ENCODE data around the gene RAD51B.

Gene RAD51B

DNA sequence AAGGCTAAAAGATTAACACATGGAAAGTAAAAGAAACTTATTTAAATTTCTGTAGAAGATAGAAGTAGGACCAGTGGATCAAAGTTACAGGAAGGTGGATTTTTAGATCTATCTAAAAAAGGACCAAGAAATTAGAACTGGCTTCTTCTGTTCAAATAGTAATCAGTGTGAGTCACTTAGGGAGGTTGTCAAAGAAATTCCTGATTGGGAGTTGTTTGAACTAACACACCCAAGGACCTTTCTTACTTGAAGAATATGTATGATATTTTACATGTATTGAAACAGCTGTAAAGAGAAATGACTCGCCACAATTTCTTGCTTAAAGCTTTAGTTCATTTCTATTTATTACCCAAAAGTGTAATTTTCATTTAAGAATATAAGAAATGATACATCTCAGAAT lies 256.9 kb downstream of the RAD51B start:
- TF ChIP-seq, protein P1, sequence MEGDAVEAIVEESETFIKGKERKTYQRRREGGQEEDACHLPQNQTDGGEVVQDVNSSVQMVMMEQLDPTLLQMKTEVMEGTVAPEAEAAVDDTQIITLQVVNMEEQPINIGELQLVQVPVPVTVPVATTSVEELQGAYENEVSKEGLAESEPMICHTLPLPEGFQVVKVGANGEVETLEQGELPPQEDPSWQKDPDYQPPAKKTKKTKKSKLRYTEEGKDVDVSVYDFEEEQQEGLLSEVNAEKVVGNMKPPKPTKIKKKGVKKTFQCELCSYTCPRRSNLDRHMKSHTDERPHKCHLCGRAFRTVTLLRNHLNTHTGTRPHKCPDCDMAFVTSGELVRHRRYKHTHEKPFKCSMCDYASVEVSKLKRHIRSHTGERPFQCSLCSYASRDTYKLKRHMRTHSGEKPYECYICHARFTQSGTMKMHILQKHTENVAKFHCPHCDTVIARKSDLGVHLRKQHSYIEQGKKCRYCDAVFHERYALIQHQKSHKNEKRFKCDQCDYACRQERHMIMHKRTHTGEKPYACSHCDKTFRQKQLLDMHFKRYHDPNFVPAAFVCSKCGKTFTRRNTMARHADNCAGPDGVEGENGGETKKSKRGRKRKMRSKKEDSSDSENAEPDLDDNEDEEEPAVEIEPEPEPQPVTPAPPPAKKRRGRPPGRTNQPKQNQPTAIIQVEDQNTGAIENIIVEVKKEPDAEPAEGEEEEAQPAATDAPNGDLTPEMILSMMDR (IDR thresholded peaks at IDR 0.05), result no peak

DNA sequence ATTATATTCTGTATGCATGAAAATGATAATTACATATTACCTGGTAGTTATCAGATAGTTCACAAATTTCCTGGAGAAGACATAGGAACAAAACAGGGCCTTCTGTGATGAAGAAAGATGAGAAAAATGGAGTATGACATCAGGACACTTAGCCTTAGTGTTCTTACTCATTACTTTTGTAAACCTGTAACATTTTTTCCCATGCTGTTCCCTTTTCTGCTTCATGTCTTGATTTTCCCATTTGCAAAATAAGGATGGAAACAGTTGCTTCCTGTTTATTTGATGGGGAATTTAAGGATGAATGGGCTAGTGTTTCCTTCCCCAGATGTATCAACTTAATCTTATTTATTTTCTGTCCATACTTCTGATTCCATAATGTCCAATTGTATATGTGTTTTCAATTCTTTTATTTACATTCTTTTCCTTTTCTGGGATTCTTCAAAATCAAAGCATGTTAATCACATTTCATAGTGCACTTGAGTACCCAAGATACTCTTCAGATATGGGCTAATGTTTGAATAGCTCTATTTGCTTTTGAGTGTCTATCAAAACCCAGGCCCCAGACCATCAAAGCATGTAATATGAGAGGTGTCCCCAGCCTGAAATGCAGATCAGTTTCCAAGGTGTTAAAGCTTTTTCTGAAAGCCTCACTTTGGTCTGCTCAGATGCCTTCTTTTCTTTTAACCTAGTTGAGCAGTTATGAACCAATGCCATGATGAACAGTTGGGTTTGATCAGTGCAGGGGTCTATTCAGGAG lies 260.5 kb downstream of the RAD51B start:
- TF ChIP-seq, protein P1 (IDR thresholded peaks at IDR 0.05), result no peak

DNA sequence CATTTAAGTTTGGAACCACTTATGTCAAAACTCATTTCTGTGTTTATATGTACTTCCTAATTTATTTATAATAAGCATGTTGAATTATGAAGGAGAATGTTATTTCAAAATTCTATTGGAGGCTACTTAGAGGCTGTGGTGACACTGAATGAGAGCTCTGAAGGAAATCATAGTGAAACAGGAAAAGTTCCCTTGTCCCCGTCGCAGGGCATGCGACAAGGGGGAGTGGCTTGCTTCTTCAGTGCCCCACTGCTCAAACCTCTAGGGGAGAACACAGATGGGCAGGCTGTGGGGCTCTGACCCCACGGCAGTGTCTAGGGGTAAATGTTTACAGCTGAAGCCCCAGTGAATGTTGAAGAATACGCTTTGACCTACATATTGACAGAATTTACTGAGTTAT lies 261.9 kb downstream of the RAD51B start:
- TF ChIP-seq, protein P1 (IDR thresholded peaks at IDR 0.05), result no peak

DNA sequence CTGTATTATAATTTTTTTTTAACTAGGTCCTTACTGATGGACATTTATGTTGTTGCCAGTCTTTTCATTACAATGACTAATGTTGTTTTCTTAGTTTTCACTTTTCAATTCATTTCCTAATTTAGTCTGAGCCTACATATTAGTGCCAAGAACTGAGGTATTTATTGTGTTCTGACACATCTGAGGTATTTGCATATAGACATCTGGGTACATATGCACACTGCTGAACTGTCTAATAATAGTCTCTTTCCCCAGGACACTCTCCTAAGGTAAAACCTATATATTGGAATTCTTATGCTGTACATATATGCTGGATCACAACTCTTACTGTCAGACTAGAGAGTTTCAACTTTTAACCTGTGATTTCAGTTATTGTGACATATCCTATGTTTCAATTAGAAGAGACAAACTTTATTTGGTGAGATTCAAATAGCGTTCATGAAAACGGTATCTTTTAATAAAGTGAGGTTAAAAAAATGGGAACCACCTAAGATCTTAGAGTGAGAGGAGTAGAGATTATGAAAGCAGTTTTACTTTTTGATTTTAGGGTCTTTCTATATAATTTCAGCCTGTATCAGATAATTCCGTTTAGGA lies 263.2 kb downstream of the RAD51B start:
- TF ChIP-seq, protein P1 (IDR thresholded peaks at IDR 0.05), result no peak

DNA sequence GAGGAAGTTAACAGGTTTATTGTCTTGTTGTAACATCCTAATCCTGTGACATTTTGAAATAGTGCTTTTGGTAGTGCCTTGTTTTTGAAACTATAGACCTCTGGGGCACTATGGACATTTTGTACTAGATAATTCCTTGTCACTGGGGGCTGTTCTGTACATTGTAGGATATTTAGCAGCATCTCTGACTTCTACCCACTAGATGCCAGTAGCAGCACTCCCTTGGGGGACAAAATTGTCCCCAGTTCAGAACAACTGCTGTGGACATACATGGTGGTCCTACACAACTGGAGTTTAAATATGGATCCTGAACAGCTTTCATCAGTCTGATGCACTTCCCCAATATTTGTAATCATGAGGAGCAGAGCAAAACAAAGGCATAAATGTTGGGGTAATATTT lies 264.7 kb downstream of the RAD51B start:
- TF ChIP-seq, protein P1 (IDR thresholded peaks at IDR 0.05), result no peak

DNA sequence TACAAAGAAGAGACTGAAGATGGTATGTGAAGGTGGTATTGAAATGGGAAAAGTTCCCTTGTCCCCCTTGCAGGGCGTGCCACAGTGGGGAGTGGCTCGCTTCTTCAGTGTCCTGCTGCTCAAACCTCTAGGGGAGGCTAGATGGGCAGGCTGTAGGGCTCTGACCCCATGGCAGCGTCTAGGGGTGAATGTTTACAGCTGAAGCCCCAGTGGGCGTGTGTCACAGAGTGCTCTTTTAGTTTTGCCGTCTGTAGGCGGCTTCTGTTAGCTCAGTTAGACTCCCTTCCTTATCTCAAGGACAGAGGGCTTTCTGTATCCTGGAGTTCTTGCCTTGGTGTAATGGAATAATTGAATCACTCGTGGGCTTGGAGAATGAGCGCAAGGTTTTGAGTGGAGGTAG lies 266.2 kb downstream of the RAD51B start:
- TF ChIP-seq, protein P1 (IDR thresholded peaks at IDR 0.05), result no peak

DNA sequence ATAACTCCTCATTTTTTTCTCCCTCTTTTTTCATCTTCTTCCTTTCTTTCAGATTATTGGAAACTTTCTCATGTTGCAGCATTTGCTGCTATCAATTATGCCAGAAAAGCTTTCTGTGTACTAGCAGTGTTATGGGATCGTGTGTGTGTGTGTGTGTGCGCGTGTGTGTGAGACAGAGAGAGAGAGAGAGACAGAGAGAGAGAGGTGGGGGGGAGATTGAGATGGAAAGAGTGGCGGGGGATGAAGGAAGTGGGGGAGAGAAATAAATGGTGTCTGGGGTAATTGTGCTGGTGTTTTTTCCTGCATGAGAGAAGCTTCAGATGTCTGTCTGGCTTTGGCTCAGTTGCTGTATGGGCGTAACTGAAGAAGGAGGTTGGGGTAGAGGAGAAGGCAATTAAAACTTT lies 268.9 kb downstream of the RAD51B start:
- TF ChIP-seq, protein P1 (IDR thresholded peaks at IDR 0.05), result no peak
